Kidney (tissue), 14 donors: ENCODE measurements around the gene HBE1. TPM values are rescaled to one million over a fixed set of nuclear protein-coding genes. Genes with fewer than 3 reads are reported as not detected.

Source experiments
- DNase-seq, 5 donors: peaks; one replicate each; pipeline ENCODE4 v3.0.0-alpha.2; 2013 to 2020
- FAIRE-seq: peaks from 2 replicates; lab custom pipeline; 2012; peaks lifted over from hg19 to GRCh38; lab: Jason Lieb, UNC
- H3K27ac ChIP-seq, 2 donors: one replicate each; pipeline ENCODE4 v1.7.0; 2013; ENCODE audit warnings: low read depth in 2 of 2, low read length in 2 of 2, inconsistent platforms in 1 of 2
- H3K27me3 ChIP-seq: one replicate; pipeline ENCODE4 v1.7.1; 2013; ENCODE audit warnings: low read length, inconsistent platforms; ENCODE audit not compliant: control insufficient read depth, insufficient read depth
- H3K36me3 ChIP-seq, 3 donors: one replicate each; pipeline versions ENCODE4 v1.7.0 to v1.7.1; 2013; ENCODE audit warnings: low read length in 3 of 3, control low read depth in 1 of 3, inconsistent platforms in 1 of 3; ENCODE audit not compliant: insufficient read depth in 3 of 3, control insufficient read depth in 2 of 3
- H3K4me1 ChIP-seq, 3 donors: one replicate each; pipeline versions ENCODE4 v1.7.0 to v1.7.1; 2013; ENCODE audit warnings: low read length in 3 of 3, inconsistent platforms in 1 of 3, low read depth in 1 of 3; ENCODE audit not compliant: control insufficient read depth in 2 of 3, insufficient read depth in 2 of 3
- H3K4me3 ChIP-seq, 3 donors: one replicate each; pipeline versions ENCODE4 v1.7.0 to v1.8.1; 2013; ENCODE audit warnings: low read length in 3 of 3, control low read depth in 1 of 3, inconsistent platforms in 1 of 3
- H3K9ac ChIP-seq, 3 donors: one replicate each; pipeline versions ENCODE4 v1.7.0 to v1.7.1; 2013; ENCODE audit warnings: low read length in 3 of 3, control low read depth in 1 of 3, inconsistent platforms in 1 of 3
- H3K9me3 ChIP-seq, 3 donors: one replicate each; pipeline versions ENCODE4 v1.7.0 to v1.7.1; 2013; ENCODE audit warnings: low read length in 3 of 3, control low read depth in 1 of 3, inconsistent platforms in 1 of 3; ENCODE audit not compliant: control insufficient read depth in 2 of 3, insufficient read depth in 1 of 3
- intact Hi-C: fragments of 100-400 bp; cut with DNase I; formaldehyde crosslinking; loops from one replicate; pipeline ENCODE4 v1.11.1; 2022
- polyA plus RNA-seq: library from polyadenylated mRNA; stranded (reverse); fragments of 350-450 nt; fragmentation: Illumina TruSeq; extraction: RNeasy Lipid Tissue Mini Kit (QIAGEN cat#74804); gene quantifications from one replicate; pipeline ENCODE4 v1.2.3, GENCODE V29; 2014; ENCODE audit warnings: low read depth, low replicate concordance; ENCODE audit not compliant: insufficient read depth
- total RNA-seq: library from RNA; stranded (reverse); fragmentation: NEBNext Ultra II Directional; extraction: Animal tissue kit (Norgen Biotek cat#: 25700); gene quantifications from one replicate; pipeline ENCODE4 v1.2.1, GENCODE V29; 2021
- TF ChIP-seq, protein P1 (sequence below): IDR thresholded peaks from 3 replicates; pipeline ENCODE4 v1.5.1; 2012; ENCODE audit warnings: mild to moderate bottlenecking, moderate library complexity, borderline replicate concordance; ENCODE audit not compliant: insufficient read depth; ENCODE audit errors: extremely low read depth
- donor health status: control.
- donor health status: control.
- donor health status: control.
- donor health status: control.
- donor health status: control.
- donor health status: DM: yes; HTN: yes; CAD: no.
- donor health status: Normal renal cell carcinoma (clear cell type).

The HBE1 gene
- total and polyA plus RNA-seq, 2 donors from 2014 or later: not detected

DNA sequence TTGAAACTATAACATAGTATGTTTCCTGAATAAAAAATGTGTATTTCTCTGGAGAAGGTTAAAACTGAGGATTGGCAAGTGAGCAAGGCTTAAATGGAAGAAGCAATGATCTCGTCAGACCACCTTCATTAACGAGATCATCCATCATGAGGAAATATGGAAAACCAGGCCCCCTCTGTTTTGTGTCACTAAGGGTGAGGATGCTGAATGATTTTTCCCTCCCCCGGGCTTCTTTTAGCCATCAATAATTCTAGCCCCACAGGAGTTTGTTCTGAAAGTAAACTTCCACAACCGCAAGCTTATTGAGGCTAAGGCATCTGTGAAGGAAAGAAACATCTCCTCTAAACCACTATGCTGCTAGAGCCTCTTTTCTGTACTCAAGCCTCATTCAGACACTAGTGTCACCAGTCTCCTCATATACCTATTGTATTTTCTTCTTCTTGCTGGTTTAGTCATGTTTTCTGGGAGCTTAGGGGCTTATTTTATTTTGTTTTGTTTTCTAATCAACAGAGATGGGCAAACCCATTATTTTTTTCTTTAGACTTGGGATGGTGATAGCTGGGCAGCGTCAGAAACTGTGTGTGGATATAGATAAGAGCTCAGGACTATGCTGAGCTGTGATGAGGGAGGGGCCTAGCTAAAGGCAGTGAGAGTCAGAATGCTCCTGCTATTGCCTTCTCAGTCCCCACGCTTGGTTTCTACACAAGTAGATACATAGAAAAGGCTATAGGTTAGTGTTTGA is 5.8 kb upstream of the HBE1 start:
- Histone ChIP-seq H3K4me3 (no peak overlapping the region), H3K9me3 (no peaks in the 10 kb centered on the region), H3K9ac (no peak overlapping the region), H3K27me3 (no peaks in the 10 kb centered on the region), H3K36me3 (no peaks in the 10 kb centered on the region), H3K4me1 (no peaks in the 10 kb centered on the region), H3K27ac (no peak overlapping the region)
- FAIRE-seq: no peak
- no peak for DNase-seq
- intact Hi-C loops: no loop called here
- TF ChIP-seq, protein P1, sequence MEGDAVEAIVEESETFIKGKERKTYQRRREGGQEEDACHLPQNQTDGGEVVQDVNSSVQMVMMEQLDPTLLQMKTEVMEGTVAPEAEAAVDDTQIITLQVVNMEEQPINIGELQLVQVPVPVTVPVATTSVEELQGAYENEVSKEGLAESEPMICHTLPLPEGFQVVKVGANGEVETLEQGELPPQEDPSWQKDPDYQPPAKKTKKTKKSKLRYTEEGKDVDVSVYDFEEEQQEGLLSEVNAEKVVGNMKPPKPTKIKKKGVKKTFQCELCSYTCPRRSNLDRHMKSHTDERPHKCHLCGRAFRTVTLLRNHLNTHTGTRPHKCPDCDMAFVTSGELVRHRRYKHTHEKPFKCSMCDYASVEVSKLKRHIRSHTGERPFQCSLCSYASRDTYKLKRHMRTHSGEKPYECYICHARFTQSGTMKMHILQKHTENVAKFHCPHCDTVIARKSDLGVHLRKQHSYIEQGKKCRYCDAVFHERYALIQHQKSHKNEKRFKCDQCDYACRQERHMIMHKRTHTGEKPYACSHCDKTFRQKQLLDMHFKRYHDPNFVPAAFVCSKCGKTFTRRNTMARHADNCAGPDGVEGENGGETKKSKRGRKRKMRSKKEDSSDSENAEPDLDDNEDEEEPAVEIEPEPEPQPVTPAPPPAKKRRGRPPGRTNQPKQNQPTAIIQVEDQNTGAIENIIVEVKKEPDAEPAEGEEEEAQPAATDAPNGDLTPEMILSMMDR: no peak

DNA sequence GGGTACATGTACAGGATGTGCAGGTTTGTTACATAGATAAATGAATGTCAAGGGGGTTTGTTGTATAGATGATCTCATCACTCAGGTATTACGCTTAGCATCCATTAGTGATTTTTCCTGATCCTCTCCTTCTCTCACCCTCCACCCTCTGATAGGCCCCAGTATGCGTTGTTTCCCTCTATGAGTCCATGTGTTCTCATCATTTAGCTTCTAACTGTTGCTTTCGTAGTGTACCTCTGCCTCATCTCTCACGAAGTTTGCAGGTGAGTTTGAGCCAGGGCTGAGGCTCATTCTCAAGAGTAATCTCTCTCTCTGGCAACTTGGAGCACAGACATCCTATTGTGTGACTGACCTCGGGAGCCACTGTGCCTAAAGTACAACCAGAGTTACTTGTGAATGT is 4.7 kb upstream of the HBE1 start:
- Histone ChIP-seq H3K36me3 (no peaks in the 10 kb centered on the region), H3K4me1 (no peaks in the 10 kb centered on the region), H3K27me3 (no peaks in the 10 kb centered on the region), H3K4me3 (no peak overlapping the region), H3K9ac (no peak overlapping the region), H3K27ac (no peak overlapping the region), H3K9me3 (no peaks in the 10 kb centered on the region)
- no peak for DNase-seq
- intact Hi-C loops: no loop called here
- no peak for FAIRE-seq
- TF ChIP-seq, protein P1: no peak

DNA sequence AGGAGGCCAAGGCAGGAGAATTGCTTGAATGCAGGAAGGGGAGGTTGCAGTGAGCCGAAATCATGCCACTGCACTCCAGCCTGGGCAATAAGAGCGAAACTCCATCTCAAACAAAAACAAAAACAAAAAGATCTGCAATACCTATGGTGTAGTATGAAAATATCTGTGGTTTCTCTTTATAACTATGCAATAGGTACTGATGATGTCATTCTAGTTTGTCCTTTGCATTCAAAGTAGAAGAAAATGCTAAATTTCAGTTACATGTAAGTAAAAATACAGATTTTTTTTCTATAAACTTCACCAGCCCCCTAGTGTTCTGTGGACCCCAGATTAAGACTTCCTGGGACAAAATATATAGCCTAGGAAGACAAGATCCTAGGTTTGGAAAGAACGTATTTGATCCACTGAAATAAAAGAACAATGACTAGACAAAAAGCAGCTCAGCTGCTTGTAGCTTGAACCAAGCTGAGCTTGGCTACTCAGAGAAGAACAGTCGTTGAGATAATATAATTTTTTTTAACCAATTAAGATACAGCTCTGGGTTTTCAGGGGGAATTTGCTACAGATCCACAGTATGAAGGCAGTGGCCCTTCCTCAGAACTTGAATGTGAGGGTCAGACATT is 2.8 kb upstream of the HBE1 start:
- no peak overlapping the region for H3K4me3 ChIP-seq
- no peaks in the 10 kb centered on the region for H3K36me3 ChIP-seq
- FAIRE-seq (no peak), DNase-seq (no peak)
- H3K9me3 ChIP-seq: no peaks in the 10 kb centered on the region
- no peaks in the 10 kb centered on the region for H3K4me1 ChIP-seq
- no peaks in the 10 kb centered on the region for H3K27me3 ChIP-seq
- TF ChIP-seq, protein P1: no peak
- H3K27ac ChIP-seq: no peak overlapping the region
- H3K9ac ChIP-seq: no peak overlapping the region
- intact Hi-C loops: no loop called here
